GM12878 (cell line): ENCODE data around the gene HDAC8. TPM values are rescaled to one million over a fixed set of nuclear protein-coding genes. Genes with fewer than 3 reads are reported as not detected.

Experiments
- ATAC-seq: fragments of 200-7000 bp; cut with Tn5 transposase; 3 replicates; pipeline ENCODE4 v1.9.1; 2020; ENCODE audit warnings: mild to moderate bottlenecking, moderate library complexity
- BruUV-seq: library from RNA; stranded (reverse); fragments of 400-500 nt; replicated peaks from 2 replicates; lab custom pipeline; 2021; lab: Mats Ljungman, UMichigan
- CTCF ChIA-PET: fragments of 300-600 bp; sonication (Branson Sonifier 250); formaldehyde crosslinking; extraction: SDS; loops from one replicate; lab custom pipeline; 2021; ENCODE audit warnings: inconsistent platforms; lab: Yijun Ruan, JAX
- POLR2A ChIA-PET: fragments of 350-600 bp; formaldehyde crosslinking; extraction: SDS; loops from one replicate; lab custom pipeline; 2021; ENCODE audit warnings: inconsistent platforms; lab: Charles Lee
- RAD21 ChIA-PET: fragments of 300-600 bp; sonication (Branson Sonifier 250); formaldehyde crosslinking; loops from one replicate; lab custom pipeline; 2023; ENCODE audit warnings: antibody characterized with exemption; ENCODE audit not compliant: unreplicated experiment; lab: Charles Lee
- SMC1A ChIA-PET: fragments of 300-600 bp; sonication (Branson Sonifier 250); formaldehyde crosslinking; loops from one replicate; lab custom pipeline; 2023; ENCODE audit not compliant: unreplicated experiment, uncharacterized antibody; lab: Charles Lee
- DNase-seq: peaks from one replicate; pipeline ENCODE4 v3.0.0-alpha.2; 2011; ENCODE audit warnings: low read depth, low spot score
- FAIRE-seq: peaks from 3 replicates; lab custom pipeline; 2011; peaks lifted over from hg19 to GRCh38; lab: Jason Lieb, UNC
- H2AFZ ChIP-seq: 2 replicates; pipeline ENCODE4 v1.6.0; 2011; ENCODE audit warnings: low read depth, low read length, control low read depth; ENCODE audit not compliant: control insufficient read depth
- H3K27ac ChIP-seq: 2 replicates; pipeline ENCODE4 v1.5.1; 2011; ENCODE audit warnings: control low read depth; ENCODE audit not compliant: control insufficient read depth, insufficient read depth
- H3K27me3 ChIP-seq, 2 experiments: replicated peaks in 1 of 2; 2 replicates each; pipeline versions ENCODE4 v1.6.0 to v1.6.1; 2011; ENCODE audit warnings: low read length in 1 of 2; ENCODE audit not compliant: control insufficient read depth in 2 of 2, insufficient read depth in 2 of 2
- H3K36me3 ChIP-seq, 2 experiments: 2 replicates each; pipeline ENCODE4 v1.5.1; 2011; ENCODE audit warnings: low read length in 1 of 2; ENCODE audit not compliant: control insufficient read depth in 2 of 2, insufficient read depth in 2 of 2
- H3K4me1 ChIP-seq: 2 replicates; pipeline ENCODE4 v1.6.1; 2011; ENCODE audit warnings: mild to moderate bottlenecking, low read length, moderate library complexity, mixed read lengths; ENCODE audit not compliant: control insufficient read depth, insufficient read depth
- H3K4me2 ChIP-seq: 2 replicates; pipeline ENCODE4 v1.6.0; 2011; ENCODE audit warnings: control low read depth; ENCODE audit not compliant: control insufficient read depth, insufficient read depth
- H3K4me3 ChIP-seq: fragments of 200-600 bp; sonication (generic); 2 replicates; pipeline ENCODE4 v1.5.1; 2016
- H3K79me2 ChIP-seq: 2 replicates; pipeline ENCODE4 v1.6.0; 2011; ENCODE audit warnings: low read length; ENCODE audit not compliant: control insufficient read depth, insufficient read depth
- H3K9ac ChIP-seq: 2 replicates; pipeline ENCODE4 v1.8.0; 2011; ENCODE audit warnings: low read length, control low read depth, mixed read lengths; ENCODE audit not compliant: control insufficient read depth, insufficient read depth
- H3K9me3 ChIP-seq: replicated peaks from 3 replicates; pipeline ENCODE4 v1.5.1; 2011; ENCODE audit warnings: mild to moderate bottlenecking, low read length; ENCODE audit not compliant: control insufficient read depth, insufficient read depth
- H4K20me1 ChIP-seq: 2 replicates; pipeline ENCODE4 v1.6.0; 2011; ENCODE audit not compliant: control insufficient read depth, insufficient read depth
- BCLAF1 ChIP-seq: fragments of 450-650 bp; IDR thresholded peaks from 2 replicates; pipeline ENCODE4 v1.6.1; 2017; ENCODE audit warnings: antibody characterized with exemption, mild to moderate bottlenecking, moderate library complexity
- CEBPB ChIP-seq, 2 experiments: fragments of 150-350 bp in 1 of 2; IDR thresholded peaks; 2 replicates each; pipeline ENCODE4 v1.6.1; 2012 to 2014; ENCODE audit warnings: low read depth in 2 of 2, low read length in 2 of 2, borderline replicate concordance in 1 of 2, inconsistent platforms in 1 of 2
- CHD1 ChIP-seq: IDR thresholded peaks from 2 replicates; pipeline ENCODE4 v1.6.1; 2012; ENCODE audit warnings: low read depth, low read length, improper control_type of control experiment
- CUX1 ChIP-seq: IDR thresholded peaks from 2 replicates; pipeline ENCODE4 v1.6.1; 2012; ENCODE audit warnings: improper control_type of control experiment, low read depth, low read length; ENCODE audit not compliant: insufficient replicate concordance
- EED ChIP-seq: sonication (generic); IDR thresholded peaks from 2 replicates; pipeline ENCODE4 v1.6.1; 2016; ENCODE audit warnings: antibody characterized with exemption, low read depth
- HSF1 ChIP-seq: fragments of 150-350 bp; IDR thresholded peaks from 2 replicates; pipeline ENCODE4 v1.6.1; 2014; ENCODE audit warnings: mild to moderate bottlenecking, low read depth, low read length
- IKZF1 ChIP-seq: fragments of 450-650 bp; conservative IDR thresholded peaks from 2 replicates; pipeline ENCODE4 v1.6.1; 2017; ENCODE audit warnings: antibody characterized with exemption, mild to moderate bottlenecking
- JUND ChIP-seq: IDR thresholded peaks from 2 replicates; pipeline ENCODE4 v1.6.1; 2012; ENCODE audit warnings: low read depth, mild to moderate bottlenecking, low read length, improper control_type of control experiment, moderate library complexity
- POLR2A ChIP-seq: IDR thresholded peaks from 2 replicates; pipeline ENCODE4 v1.6.1; 2011; ENCODE audit warnings: low read depth, mild to moderate bottlenecking, low read length
- SREBF1 ChIP-seq: IDR thresholded peaks from 2 replicates; pipeline ENCODE4 v1.6.1; 2012; ENCODE audit warnings: mild to moderate bottlenecking, low read length
- SREBF2 ChIP-seq: IDR thresholded peaks from 2 replicates; pipeline ENCODE4 v1.6.1; 2012; ENCODE audit warnings: mild to moderate bottlenecking, low read length
- YBX1 ChIP-seq: fragments of 450-650 bp; IDR thresholded peaks from 2 replicates; pipeline ENCODE4 v1.6.1; 2016; ENCODE audit warnings: antibody characterized with exemption
- ZNF207 ChIP-seq: fragments of 450-650 bp; IDR thresholded peaks from 2 replicates; pipeline ENCODE4 v1.6.1; 2014; ENCODE audit warnings: antibody characterized with exemption, mild to moderate bottlenecking, borderline replicate concordance
- WGBS: methylation state at CpG from one replicate; pipeline ENCODE4 v1.1.6; 2016; ENCODE audit warnings: low lambda C conversion rate; ENCODE audit not compliant: insufficient replicate concordance, insufficient coverage; ENCODE audit errors: missing lambda C conversion rate; 5-methylcytosine and 5-hydroxymethylcytosine counted together
- in situ Hi-C: fragments of 300-500 bp; cut with MboI; formaldehyde crosslinking; loops from 9 replicates; pipeline ENCODE4 v1.14.3; 2018; ENCODE audit warnings: mixed read lengths
- intact Hi-C: fragments of 100-400 bp; cut with micrococcal nuclease; formaldehyde crosslinking; loops from one replicate; pipeline ENCODE4 v1.14.2; 2022; ENCODE audit not compliant: unreplicated experiment
- polyA plus RNA-seq, 11 experiments: library from polyadenylated mRNA; depleted of rRNA in 4 of 11; unstranded in 6 of 11; stranded (reverse) in 5 of 11; fragments of >200 nt; fragmentation: Nextera tagmentation in 4 of 11; fragmentation: Illumina TruSeq in 1 of 11; extraction: Ambion mirVana in 4 of 11; extraction: Trizol in 1 of 11; gene quantifications; 1 replicate in 1 of 11; 2 replicates in 10 of 11; pipeline versions ENCODE4 v1.2.1 to v1.2.3, GENCODE V29; 2011 to 2016; ENCODE audit warnings: inconsistent platforms in 2 of 11, missing spikeins in 2 of 11, low read depth in 1 of 11
- total RNA-seq, 4 experiments: library from RNA; depleted of rRNA in 3 of 4; stranded (reverse); fragments of >200 nt in 3 of 4; fragmentation: Illumina TruSeq in 1 of 4; extraction: Trizol in 1 of 4; gene quantifications; 2 replicates each; pipeline versions ENCODE4 v1.2.1 to v1.2.3, GENCODE V29; 2013 to 2021
- TF ChIP-seq, protein P1 (sequence below): fragments of 450-650 bp; IDR thresholded peaks from 2 replicates; pipeline ENCODE4 v1.6.1; 2016; ENCODE audit warnings: mild to moderate bottlenecking

HDAC8 gene
- total and polyA plus RNA-seq, 10 of the 15 experiments (the other 5 are each of a cell fraction or from before 2014, with no cell fraction given) = 18.1 to 34.7 (median 29.1) TPM

DNA sequence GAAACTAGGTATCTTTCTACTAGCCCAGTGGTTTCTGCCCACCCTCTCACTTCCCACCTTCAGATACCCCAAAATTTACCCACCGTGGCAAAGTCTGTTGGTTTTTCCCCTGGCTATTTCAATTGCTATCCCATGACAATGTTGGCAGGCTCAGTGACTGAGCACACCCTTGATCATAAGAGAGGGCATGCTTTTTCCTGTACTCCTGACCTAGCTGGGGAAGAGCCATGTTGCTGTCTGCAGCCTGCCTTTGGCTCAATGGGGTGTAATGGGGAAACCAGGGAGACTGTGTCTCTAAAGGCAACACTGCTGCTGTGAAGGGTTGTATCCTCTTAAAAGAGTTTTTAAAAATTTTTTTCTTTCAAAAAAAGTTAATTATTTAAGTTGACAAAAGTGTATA lies 176.5 kb downstream of the HDAC8 start:
- WGBS = 73% methylated on average over 1 of the region's 1 CpG
- Histone ChIP-seq H3K9ac (no peak overlapping the region), H2AFZ (no peak overlapping the region), H3K4me3 (no peak overlapping the region), H3K9me3 (no peaks in the 10 kb centered on the region), H3K4me2 (no peak overlapping the region), H3K36me3 (no peaks in the 10 kb centered on the region), H3K79me2 (no peaks in the 10 kb centered on the region), H3K27me3 (no peaks in the 10 kb centered on the region), H3K27ac (no peak overlapping the region)
- no peak for ATAC-seq
- ChIA-PET SMC1A (no interaction called here), POLR2A (no interaction called here), RAD21 (no interaction called here), CTCF (no interaction called here)
- in situ Hi-C loops = no loop called here
- DNase-seq = no peak
- intact Hi-C loops = no loop called here
- TF ChIP-seq BCLAF1 (no peak), CUX1 (no peak), CHD1 (no peak), IKZF1 (no peak), YBX1 (no peak), POLR2A (no peak), HSF1 (no peak), CEBPB (IDR thresholded peaks at IDR 0.05; ENCODE audit: borderline replicate concordance in 1 of 2, low read depth in 2 of 2, low read length in 2 of 2) (no peak), ZNF207 (no peak), SREBF2 (no peak), JUND (no peak), SREBF1 (no peak), EED (no peak)
- TF ChIP-seq, protein P1, sequence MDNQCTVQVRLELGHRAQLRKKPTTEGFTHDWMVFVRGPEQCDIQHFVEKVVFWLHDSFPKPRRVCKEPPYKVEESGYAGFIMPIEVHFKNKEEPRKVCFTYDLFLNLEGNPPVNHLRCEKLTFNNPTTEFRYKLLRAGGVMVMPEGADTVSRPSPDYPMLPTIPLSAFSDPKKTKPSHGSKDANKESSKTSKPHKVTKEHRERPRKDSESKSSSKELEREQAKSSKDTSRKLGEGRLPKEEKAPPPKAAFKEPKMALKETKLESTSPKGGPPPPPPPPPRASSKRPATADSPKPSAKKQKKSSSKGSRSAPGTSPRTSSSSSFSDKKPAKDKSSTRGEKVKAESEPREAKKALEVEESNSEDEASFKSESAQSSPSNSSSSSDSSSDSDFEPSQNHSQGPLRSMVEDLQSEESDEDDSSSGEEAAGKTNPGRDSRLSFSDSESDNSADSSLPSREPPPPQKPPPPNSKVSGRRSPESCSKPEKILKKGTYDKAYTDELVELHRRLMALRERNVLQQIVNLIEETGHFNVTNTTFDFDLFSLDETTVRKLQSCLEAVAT = no peak
- TF ChIP-seq, all 136 proteins: peak for 0
- Histone ChIP-seq H4K20me1 (no peaks in the 10 kb centered on the region), H3K4me1 (no peaks in the 10 kb centered on the region)
- no TSS peak for BruUV-seq
- no peak for FAIRE-seq
